HG03045 (cell line): ENCODE data around the gene HEATR1.
"Not testable (repeated sequence)": the region's sequence is repeated elsewhere in the genome, so short reads cannot be mapped to it uniquely, and the experiment has no call there.

Source experiments
- ATAC-seq: cut with Tn5 transposase; IDR thresholded peaks from one replicate; pipeline ENCODE4 v1.9.1; 2021; ENCODE audit warnings: mild to moderate bottlenecking, moderate library complexity; ENCODE audit not compliant: unreplicated experiment

Gene HEATR1

DNA sequence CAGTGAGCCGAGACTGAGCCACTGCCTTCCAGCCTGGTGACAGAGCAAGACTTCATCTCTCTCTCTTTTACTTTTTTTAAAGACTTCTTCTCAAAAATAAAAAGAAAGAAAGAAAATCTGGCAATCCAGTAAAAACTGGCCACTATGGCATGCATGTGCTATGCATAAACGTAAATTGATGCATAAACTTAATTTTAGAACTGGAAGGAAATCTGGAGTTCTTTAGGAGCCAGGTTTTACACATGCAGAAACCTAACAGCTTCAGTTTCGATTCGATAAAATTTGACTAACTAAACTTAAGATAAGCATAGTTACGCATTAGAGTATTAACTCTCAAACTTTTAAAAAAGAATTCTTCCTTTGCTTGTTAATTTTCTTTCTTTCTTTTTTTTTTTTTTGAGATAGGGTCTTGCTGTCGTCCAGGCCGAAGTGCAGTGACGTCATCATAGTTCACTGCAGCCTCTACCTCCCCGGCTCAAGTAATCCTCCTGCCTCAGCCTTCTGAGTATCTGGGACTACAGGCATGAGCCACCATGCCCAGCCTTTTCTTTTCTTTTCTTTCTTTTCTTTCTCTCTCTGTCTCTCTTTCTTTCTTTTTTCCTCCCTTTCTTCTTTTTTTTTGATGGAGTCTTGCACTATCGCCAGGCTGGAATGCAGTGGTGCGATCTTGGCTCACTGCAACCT, 92.4 kb downstream of the HEATR1 start:
- ATAC-seq: no peak

DNA sequence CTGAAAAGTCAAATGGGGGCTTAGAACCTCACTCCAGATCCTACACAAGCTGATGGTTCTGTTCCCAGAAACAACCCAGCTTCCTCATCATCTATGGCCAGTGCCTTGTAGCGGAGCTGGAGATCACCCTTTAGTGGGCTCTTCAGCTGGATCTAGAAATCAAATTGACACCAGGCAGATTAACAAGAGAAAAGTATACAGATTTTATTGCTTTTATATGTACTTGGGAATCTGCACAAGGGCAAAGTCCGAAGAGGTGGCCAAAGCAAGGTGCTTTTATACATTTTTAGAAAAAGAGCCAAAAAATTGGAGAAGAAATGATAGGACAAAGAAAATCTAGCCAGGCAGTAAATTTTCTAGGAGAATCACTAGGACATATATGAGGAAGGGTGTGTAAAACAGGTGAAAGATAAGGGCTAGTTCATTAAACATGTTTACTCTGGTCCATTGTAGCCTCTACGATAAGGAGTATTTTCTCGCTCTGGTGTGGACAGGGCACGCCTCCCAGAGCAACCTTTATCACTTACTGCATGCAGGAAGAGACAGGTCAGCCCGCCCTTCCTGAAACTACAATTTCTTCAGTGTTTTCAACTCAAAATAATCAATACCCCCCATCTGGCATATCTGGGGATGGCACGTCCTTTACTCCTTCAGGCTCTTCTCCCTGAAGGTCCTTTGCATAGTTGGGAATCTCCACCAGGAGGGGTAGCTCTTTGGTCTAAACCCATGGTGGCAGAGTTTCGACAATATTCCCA, 94.5 kb downstream of the HEATR1 start:
- no peak for ATAC-seq

DNA sequence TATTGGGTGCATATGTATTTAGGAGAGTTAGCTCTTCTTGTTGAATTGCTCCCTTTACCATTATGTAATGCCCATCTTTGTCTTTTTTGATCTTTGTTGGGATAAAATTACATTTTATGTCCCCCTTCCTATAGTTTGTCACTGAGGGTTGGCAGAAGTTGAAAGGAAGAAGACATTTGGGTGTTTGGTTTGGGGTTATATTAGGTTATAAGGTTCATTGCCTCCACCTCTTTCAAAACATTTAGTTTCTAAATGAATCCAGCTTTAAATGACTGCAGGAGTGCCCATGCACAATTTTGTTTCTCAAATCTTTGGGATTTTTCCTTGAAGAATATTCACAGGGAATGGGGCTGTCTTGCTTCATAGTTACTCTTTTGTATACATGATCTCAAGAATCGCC, 95.1 kb downstream of the HEATR1 start:
- ATAC-seq: no peak

DNA sequence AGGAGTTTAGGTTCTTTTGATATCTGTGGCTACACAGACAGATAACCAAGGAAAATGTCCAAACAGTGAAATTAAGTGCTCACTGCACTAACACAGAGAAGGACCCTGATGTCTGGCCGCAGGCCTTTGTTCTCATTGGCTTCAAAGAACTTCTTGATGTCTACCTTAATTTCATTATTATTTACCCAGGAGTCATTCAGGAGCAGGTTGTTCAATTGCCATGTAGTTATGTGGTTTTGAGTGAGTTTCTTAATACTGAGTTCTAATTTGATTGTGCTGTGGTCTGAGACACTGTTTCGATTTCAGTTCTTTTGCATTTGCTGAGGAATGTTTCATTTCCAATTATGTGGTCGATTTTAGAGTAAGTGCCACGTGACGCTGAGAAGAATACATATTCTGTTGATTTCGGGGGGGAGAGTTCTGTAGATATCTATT, 95.7 kb downstream of the HEATR1 start:
- ATAC-seq: no peak

DNA sequence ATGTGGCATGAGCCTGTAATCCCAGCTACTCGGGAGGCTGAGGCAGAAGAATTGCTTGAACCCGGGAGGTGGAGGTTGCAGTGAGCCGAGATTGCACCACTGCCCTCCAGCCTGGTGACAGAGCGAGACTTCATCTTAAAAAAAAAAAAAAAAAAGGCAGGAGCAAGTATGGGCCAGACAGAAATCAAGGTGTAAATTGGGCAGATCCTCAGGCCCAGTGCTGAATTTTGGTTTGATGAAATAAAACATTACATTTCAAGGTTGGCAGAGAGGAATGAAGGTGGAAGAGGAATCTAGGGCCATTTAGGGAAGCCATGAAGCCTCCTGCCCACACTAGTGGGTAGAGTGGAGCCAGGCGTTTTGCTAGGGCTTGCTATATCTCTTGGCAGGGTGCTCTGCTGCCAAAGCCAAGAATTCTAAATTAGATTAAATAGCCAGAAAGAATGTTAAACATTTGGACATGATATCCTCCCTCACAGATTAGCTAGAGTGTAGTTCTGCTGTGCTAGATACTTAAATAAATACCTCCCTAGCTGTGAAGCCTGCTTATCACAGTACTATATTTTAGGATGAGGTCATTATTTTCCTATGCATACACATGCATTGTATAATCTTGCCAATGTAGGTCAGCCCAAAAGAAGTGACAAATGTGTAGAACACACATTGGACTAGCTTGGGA, 97.2 kb downstream of the HEATR1 start:
- no peak for ATAC-seq

DNA sequence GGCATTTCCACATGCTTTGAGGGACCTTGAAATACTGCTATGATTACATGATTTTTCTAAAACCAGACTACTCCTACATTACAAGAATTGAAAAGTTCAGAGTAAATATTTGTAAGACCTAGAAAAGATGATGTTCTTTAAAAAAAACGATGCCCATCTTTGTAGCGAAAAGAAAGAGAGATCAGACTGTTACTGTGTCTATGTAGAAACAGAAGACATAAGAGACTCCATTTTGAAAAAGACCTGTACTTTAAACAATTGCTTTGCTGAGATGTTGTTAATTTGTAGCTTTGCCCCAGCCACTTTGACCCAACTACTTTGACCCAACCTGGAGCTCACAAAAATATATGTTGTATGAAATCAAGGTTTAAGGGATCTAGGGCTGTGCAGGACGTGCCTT, 100.0 kb downstream of the HEATR1 start:
- not testable (repeated sequence) for ATAC-seq

DNA sequence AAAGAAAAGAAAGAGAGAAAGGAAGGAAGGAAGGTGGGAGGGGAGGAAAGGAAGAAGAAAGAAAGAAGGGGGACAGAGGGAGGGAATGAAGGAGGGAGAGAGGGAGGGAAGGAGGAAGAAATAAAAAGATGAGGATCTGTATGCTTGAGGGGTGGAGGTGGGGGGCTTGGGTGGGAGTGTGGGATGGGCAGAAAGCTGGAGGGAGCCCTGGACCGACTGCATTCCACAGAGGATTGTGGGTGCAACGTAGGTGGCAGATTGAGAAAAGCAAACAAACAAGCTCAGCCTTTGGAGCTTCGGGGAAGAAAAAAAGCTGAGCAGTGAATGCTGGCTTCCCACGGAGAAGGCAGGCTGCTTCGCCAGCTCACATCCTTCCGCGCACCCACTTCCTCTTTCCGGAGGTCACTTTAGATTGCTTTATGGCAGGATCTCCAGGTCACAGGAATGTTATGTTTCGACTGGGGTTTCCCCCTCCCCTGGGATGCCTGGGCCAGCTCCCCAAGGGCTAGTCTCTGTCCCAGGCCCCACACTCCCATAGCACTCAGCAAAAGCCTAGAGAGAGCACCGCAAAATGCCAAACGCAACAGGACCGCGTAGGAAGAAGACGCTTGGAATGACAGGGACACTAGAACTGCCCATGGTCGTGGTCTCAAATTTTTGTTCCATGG, 101.2 kb downstream of the HEATR1 start:
- no peak for ATAC-seq

DNA sequence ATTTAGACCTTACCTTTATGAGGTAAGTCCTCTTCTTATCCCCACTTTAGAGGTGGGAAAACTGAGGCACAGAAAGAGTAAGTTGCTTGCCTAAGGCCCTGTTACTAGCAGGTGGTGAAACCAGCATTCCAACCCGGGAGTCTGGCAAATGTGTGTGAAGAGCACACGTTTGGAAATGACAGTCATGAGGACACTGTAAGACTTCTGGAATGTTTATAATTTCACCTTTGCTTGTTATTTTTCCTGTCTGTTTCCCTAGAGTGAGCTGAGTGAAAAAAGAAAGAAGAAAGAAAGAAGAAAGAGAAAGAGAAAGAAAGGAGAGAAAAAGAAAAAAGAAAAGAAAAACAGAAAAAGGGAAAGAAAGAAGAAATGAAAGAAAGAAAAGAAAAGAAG, 101.7 kb downstream of the HEATR1 start:
- ATAC-seq: no peak

DNA sequence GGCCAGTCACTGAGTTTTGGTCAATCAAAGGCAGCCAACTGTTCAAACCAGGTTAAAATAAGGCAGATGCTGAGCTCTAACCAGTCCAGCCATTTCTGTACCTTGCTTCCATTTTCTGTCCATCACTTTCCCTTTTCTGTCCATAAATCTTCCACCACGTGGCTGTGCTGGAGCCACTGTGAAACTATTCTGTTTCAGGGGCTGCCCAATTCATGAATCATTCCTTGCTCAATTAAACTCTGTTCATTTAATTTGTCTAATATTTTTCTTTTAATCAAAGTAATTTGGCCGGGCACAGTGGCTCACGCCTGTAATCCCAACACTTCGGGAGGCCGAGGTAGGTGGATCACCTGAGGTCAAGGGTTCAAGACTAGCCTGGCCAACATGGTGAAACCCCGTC, 103.2 kb downstream of the HEATR1 start:
- ATAC-seq: no peak
